Measurements from ENCODE around the gene COL13A1.

DNA sequence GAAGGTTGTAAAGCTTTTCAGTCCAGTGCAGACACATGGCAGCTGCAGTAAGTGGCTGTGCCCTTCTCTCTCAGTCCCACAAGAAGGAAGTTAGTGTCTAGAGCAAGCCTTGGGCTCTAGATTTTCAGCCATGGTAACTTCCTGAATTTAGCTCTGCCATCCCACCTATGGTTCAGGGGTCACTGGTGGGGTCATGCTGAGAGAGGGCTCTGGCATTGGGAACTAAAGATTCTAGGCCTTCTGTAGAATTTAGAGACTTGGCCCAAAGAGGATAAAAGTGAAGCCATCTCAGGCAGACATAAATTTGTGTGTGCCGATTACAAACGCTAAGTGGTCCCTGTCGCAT, 113.5 kb downstream of the COL13A1 start:
- TF ChIP-seq, protein P1, sequence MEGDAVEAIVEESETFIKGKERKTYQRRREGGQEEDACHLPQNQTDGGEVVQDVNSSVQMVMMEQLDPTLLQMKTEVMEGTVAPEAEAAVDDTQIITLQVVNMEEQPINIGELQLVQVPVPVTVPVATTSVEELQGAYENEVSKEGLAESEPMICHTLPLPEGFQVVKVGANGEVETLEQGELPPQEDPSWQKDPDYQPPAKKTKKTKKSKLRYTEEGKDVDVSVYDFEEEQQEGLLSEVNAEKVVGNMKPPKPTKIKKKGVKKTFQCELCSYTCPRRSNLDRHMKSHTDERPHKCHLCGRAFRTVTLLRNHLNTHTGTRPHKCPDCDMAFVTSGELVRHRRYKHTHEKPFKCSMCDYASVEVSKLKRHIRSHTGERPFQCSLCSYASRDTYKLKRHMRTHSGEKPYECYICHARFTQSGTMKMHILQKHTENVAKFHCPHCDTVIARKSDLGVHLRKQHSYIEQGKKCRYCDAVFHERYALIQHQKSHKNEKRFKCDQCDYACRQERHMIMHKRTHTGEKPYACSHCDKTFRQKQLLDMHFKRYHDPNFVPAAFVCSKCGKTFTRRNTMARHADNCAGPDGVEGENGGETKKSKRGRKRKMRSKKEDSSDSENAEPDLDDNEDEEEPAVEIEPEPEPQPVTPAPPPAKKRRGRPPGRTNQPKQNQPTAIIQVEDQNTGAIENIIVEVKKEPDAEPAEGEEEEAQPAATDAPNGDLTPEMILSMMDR (IDR thresholded peaks at IDR 0.05; ENCODE audit: low read length) = no peak
- TF ChIP-seq EZH2 (IDR thresholded peaks at IDR 0.05; ENCODE audit: borderline replicate concordance, low read length) = no peak
